ENCODE data around the gene GNL1.
"Not testable (repeated sequence)": the region's sequence is repeated elsewhere in the genome, so short reads cannot be mapped to it uniquely, and the experiment has no call there.

GNL1 gene

GRCh38 chr6:30521952-30522351 lies 34.3 kb downstream of the GNL1 start:
- DNase-seq = not testable (repeated sequence)

GRCh38 chr6:30521082-30521481 lies 35.2 kb downstream of the GNL1 start:
- not testable (repeated sequence) for DNase-seq

GRCh38 chr6:30520522-30520921 lies 35.8 kb downstream of the GNL1 start:
- DNase-seq = no peak

GRCh38 chr6:30518505-30519145 lies 37.7 kb downstream of the GNL1 start:
- DNase-seq = not testable (repeated sequence)

- DNase-seq = not testable (repeated sequence)
Observed at GRCh38 chr6:30517767-30518504, 38.4 kb downstream of the GNL1 start.

- not testable (repeated sequence) for DNase-seq
Observed at GRCh38 chr6:30516754-30517076, 39.6 kb downstream of the GNL1 start.

GRCh38 chr6:30515944-30516753 lies 40.1 kb downstream of the GNL1 start:
- peak; percentile 54 for DNase-seq

- DNase-seq = no peak
Observed at GRCh38 chr6:30515106-30515505, 41.2 kb downstream of the GNL1 start.

GRCh38 chr6:30513451-30513850 lies 42.8 kb downstream of the GNL1 start:
- no peak for DNase-seq

- DNase-seq = no peak
Observed at GRCh38 chr6:30511169-30511546, 45.1 kb downstream of the GNL1 start.

GRCh38 chr6:30510419-30511168 lies 45.7 kb downstream of the GNL1 start:
- no peak for DNase-seq

GRCh38 chr6:30508890-30509736 lies 47.2 kb downstream of the GNL1 start:
- DNase-seq = no peak

- peak; percentile 14 for DNase-seq
Observed at GRCh38 chr6:30507849-30508827, 48.2 kb downstream of the GNL1 start.

GRCh38 chr6:30500421-30501355 lies 55.6 kb downstream of the GNL1 start:
- no peak for DNase-seq

- DNase-seq = not testable (repeated sequence)
Observed at GRCh38 chr6:30498705-30499104, 57.6 kb downstream of the GNL1 start.

GRCh38 chr6:30497714-30498113 lies 58.6 kb downstream of the GNL1 start:
- DNase-seq = no peak

GRCh38 chr6:30497261-30497599 lies 59.1 kb downstream of the GNL1 start:
- not testable (repeated sequence) for DNase-seq

GRCh38 chr6:30495993-30496392 lies 60.3 kb downstream of the GNL1 start:
- no peak for DNase-seq

GRCh38 chr6:30495060-30495459 lies 61.2 kb downstream of the GNL1 start:
- not testable (repeated sequence) for DNase-seq
